ENCODE data around the gene TENM4.

The TENM4 gene

DNA sequence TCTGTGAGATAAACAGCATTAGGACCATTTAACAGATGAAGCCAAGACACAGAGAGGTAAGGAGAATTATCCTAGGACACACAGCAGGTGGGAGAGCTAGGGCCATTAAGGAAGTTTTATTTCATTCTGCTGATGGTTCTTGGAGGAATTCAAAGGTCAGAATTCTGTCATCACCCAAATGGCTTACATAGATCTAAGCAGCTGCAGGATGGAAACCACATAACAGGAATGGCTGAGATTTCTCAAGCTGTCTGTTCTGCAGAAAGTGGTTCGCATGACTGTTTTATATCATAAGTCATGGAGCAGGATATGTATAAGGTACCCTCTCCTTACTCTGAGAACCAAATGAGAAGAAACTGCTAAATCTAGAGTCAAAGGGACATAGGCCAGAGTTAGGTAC, 702.9 kb downstream of the TENM4 start:
- no peak for TF ChIP-seq CTCF (IDR thresholded peaks at IDR 0.05; ENCODE audit: extremely low read depth, missing control alignments)
- DNase-seq (ENCODE audit: low spot score): no peak

- no peak for DNase-seq (ENCODE audit: low spot score)
- TF ChIP-seq CTCF (IDR thresholded peaks at IDR 0.05; ENCODE audit: extremely low read depth, missing control alignments): no peak
Measured at GRCh38 chr11:78737301-78737700, 703.5 kb downstream of the TENM4 start.

- no peak for DNase-seq (ENCODE audit: low spot score)
- TF ChIP-seq CTCF (IDR thresholded peaks at IDR 0.05; ENCODE audit: extremely low read depth, missing control alignments): no peak
Measured at GRCh38 chr11:78735711-78736110, 705.1 kb downstream of the TENM4 start.

- DNase-seq (ENCODE audit: low spot score): no peak
- no peak for TF ChIP-seq CTCF (IDR thresholded peaks at IDR 0.05; ENCODE audit: extremely low read depth, missing control alignments)
Measured at GRCh38 chr11:78733031-78733430, 707.8 kb downstream of the TENM4 start.

DNA sequence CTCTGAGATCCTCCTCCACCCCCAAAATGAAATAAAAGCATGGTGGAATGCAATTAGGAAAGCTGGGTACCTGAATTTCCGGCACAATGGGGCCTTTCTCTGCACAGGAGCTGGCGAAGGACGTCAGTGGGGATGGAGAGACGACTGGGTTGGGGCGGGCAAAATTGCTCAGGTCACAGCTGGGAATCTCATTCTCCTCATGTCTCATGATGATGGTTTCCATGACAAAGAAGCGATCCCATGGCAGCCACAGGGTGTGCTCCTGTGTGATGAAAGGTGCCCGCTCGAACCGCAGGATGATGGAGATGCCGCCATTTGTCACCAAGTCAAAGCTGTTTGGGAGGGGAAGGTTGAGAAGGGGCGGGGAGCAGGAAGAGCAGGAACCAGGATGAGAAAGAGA, 708.6 kb downstream of the TENM4 start:
- DNase-seq (ENCODE audit: low spot score): no peak
- no peak for TF ChIP-seq CTCF (IDR thresholded peaks at IDR 0.05; ENCODE audit: extremely low read depth, missing control alignments)

DNA sequence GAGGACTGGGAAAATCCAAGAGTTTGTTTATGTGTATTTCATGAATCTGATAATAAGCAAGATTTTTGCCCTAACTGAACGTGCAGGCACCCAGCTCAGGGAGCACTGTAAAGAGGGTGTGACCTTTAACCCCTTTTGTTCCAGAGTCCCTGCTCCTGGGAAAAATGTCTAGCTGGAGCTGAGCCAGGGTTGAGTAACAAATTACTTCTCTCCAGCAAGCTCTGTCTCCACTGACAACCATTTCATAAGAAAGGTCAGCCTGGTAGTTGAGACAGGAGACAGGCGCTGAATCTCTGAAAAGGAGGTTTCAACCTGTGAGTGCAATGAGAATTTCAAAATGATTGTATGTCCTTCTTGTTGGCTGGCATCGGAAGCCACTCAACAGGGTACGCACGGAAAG, 709.8 kb downstream of the TENM4 start:
- DNase-seq (ENCODE audit: low spot score): no peak
- TF ChIP-seq CTCF (IDR thresholded peaks at IDR 0.05; ENCODE audit: extremely low read depth, missing control alignments): no peak

- DNase-seq (ENCODE audit: low spot score): no peak
- TF ChIP-seq CTCF (IDR thresholded peaks at IDR 0.05; ENCODE audit: extremely low read depth, missing control alignments): no peak
Measured at GRCh38 chr11:78730267-78730824, 710.5 kb downstream of the TENM4 start.

Data from GM20000 (cell line).